CD4-positive, alpha-beta T cell (primary cell): Measurements from ENCODE around the gene CPSF6. TPM values are rescaled to one million over a fixed set of nuclear protein-coding genes. Genes with fewer than 3 reads are reported as not detected.

Experiments used
- ATAC-seq: fragments of 200-7000 bp; cut with Tn5 transposase; one replicate; pipeline ENCODE4 v1.10.0; 2022; ENCODE audit warnings: mild to moderate bottlenecking; ENCODE audit not compliant: poor library complexity
- CTCF ChIA-PET: fragments of 350-600 bp; sonication (Branson Sonifier 250); formaldehyde crosslinking; loops from one replicate; lab custom pipeline; 2021; ENCODE audit warnings: antibody characterized with exemption, inconsistent platforms; lab: Charles Lee
- POLR2A ChIA-PET: fragments of 350-600 bp; sonication (Branson Sonifier 250); formaldehyde crosslinking; loops from one replicate; lab custom pipeline; 2021; ENCODE audit warnings: antibody characterized with exemption, inconsistent platforms; lab: Charles Lee
- DNase-seq, 14 experiments: peaks; one replicate each; pipeline ENCODE4 v3.0.0-alpha.2; 2013 to 2020; ENCODE audit warnings: mixed read lengths in 2 of 14
- H3K27ac ChIP-seq, 2 donors: one replicate each; pipeline versions ENCODE4 v1.5.1 to v1.7.0; 2013; ENCODE audit warnings: low read length in 2 of 2, low read depth in 1 of 2, mild to moderate bottlenecking in 1 of 2
- H3K27me3 ChIP-seq, 2 experiments: 1 replicate in 1 of 2; 2 replicates in 1 of 2; pipeline versions ENCODE4 v1.6.1 to v1.7.0; 2013; ENCODE audit warnings: low read length in 2 of 2, control low read depth in 1 of 2, mild to moderate bottlenecking in 1 of 2, moderate library complexity in 1 of 2; ENCODE audit not compliant: insufficient read depth in 2 of 2, control insufficient read depth in 1 of 2
- H3K36me3 ChIP-seq: one replicate; pipeline ENCODE4 v1.6.1; 2013; ENCODE audit warnings: low read length, control low read depth; ENCODE audit not compliant: insufficient read depth
- H3K4me1 ChIP-seq: one replicate; pipeline ENCODE4 v1.6.1; 2013; ENCODE audit warnings: low read length, control low read depth; ENCODE audit not compliant: insufficient read depth
- H3K4me3 ChIP-seq: one replicate; pipeline ENCODE4 v1.5.1; 2013; ENCODE audit warnings: mild to moderate bottlenecking, low read length, moderate library complexity
- H3K9me3 ChIP-seq, 2 experiments: 1 replicate in 1 of 2; 2 replicates in 1 of 2; pipeline versions ENCODE4 v1.6.1 to v1.7.0; 2013; ENCODE audit warnings: low read length in 2 of 2, mild to moderate bottlenecking in 2 of 2, control low read depth in 1 of 2, moderate library complexity in 1 of 2; ENCODE audit not compliant: control insufficient read depth in 1 of 2, insufficient read depth in 1 of 2
- H3K27ac Mint-ChIP-seq: one replicate; pipeline ENCODE4 v1.8.0; 2020; ENCODE audit warnings: mixed read lengths
- H3K27me3 Mint-ChIP-seq: one replicate; pipeline ENCODE4 v1.8.0; 2021; ENCODE audit warnings: mixed read lengths
- H3K36me3 Mint-ChIP-seq: one replicate; pipeline ENCODE4 v1.8.0; 2021; ENCODE audit warnings: low read depth, mixed read lengths
- H3K4me1 Mint-ChIP-seq: one replicate; pipeline ENCODE4 v1.8.0; 2021; ENCODE audit warnings: low read depth, mixed read lengths
- H3K4me3 Mint-ChIP-seq: one replicate; pipeline ENCODE4 v1.8.0; 2020; ENCODE audit warnings: mild to moderate bottlenecking, mixed read lengths
- H3K9me3 Mint-ChIP-seq: one replicate; pipeline ENCODE4 v1.8.0; 2020; ENCODE audit warnings: mixed read lengths
- CTCF ChIP-seq: fragments of 200-600 bp; IDR thresholded peaks from one replicate; pipeline ENCODE4 v1.8.0; 2022; ENCODE audit warnings: antibody characterized with exemption, mild to moderate bottlenecking
- intact Hi-C, 2 experiments: fragments of 100-400 bp; cut with DNase I in 1 of 2; cut with micrococcal nuclease in 1 of 2; formaldehyde crosslinking; loops; one replicate each; pipeline versions ENCODE4 v1.15.1 to v1.9.0; 2023 to 2025; cut with DNase I, micrococcal nuclease
- total RNA-seq, 174 experiments: library from RNA in 2 of 174; stranded (reverse) in 2 of 174; gene quantifications; one replicate each; pipeline ENCODE4 v1.2.3 and lab custom pipeline; 2021 to 2026

CPSF6 gene
- total RNA-seq, 2 experiments from 2014 or later: 80.9 to 86.7 TPM

- ChIA-PET CTCF (no interaction called here), POLR2A (no interaction called here)
- DNase-seq (no peak), ATAC-seq (no peak)
- Histone ChIP-seq H3K27ac (no peak overlapping the region), H3K4me1 (no peaks in the 10 kb centered on the region), H3K4me3 (no peak overlapping the region), H3K36me3 (no peaks in the 10 kb centered on the region), H3K9me3 (peaks cover 7 to 22% of the 10 kb centered on the region in 2 experiments), H3K27me3 (no peaks in the 10 kb centered on the region)
- Mint-ChIP-seq H3K27me3 (no peaks in the 10 kb centered on the region), H3K27ac (no peak overlapping the region), H3K9me3 (peaks cover 22% of the 10 kb centered on the region), H3K36me3 (peaks cover 29% of the 10 kb centered on the region), H3K4me3 (no peak overlapping the region), H3K4me1 (no peaks in the 10 kb centered on the region)
- intact Hi-C loops: no loop called here
- no peak for TF ChIP-seq CTCF
Observed at GRCh38 chr12:69204191-69204590, 35.2 kb upstream of the CPSF6 start.

GRCh38 chr12:69210661-69211060, 28.7 kb upstream of the CPSF6 start:
- DNase-seq: no peak
- H3K4me3 ChIP-seq: no peak overlapping the region
- intact Hi-C loops: no loop called here
- H3K27ac Mint-ChIP-seq: no peak overlapping the region
- H3K36me3 Mint-ChIP-seq: no peaks in the 10 kb centered on the region
- peaks cover 0 to 3% of the 10 kb centered on the region in 2 experiments for H3K9me3 ChIP-seq
- H3K4me1 Mint-ChIP-seq: no peaks in the 10 kb centered on the region
- H3K36me3 ChIP-seq: no peaks in the 10 kb centered on the region
- ChIA-PET POLR2A (no interaction called here), CTCF (interaction anchor here (1.4 kb wide), 1 partner anchor 11 kb away, joined by 3 read pairs; no protein-coding TSS in a partner anchor)
- H3K4me1 ChIP-seq: no peaks in the 10 kb centered on the region
- no peak overlapping the region for H3K27ac ChIP-seq
- H3K27me3 Mint-ChIP-seq: no peaks in the 10 kb centered on the region
- TF ChIP-seq CTCF: no peak
- no peaks in the 10 kb centered on the region for H3K27me3 ChIP-seq
- no peak overlapping the region for H3K4me3 Mint-ChIP-seq
- ATAC-seq: no peak
- H3K9me3 Mint-ChIP-seq: peaks cover 6% of the 10 kb centered on the region

- Histone ChIP-seq H3K36me3 (no peaks in the 10 kb centered on the region), H3K4me3 (no peak overlapping the region), H3K9me3 (peaks cover 0 to 3% of the 10 kb centered on the region in 2 experiments), H3K27ac (no peak overlapping the region), H3K4me1 (no peaks in the 10 kb centered on the region), H3K27me3 (no peaks in the 10 kb centered on the region)
- no peak overlapping the region for H3K27ac Mint-ChIP-seq
- no peak overlapping the region for H3K4me3 Mint-ChIP-seq
- CTCF ChIA-PET: no interaction called here
- no peaks in the 10 kb centered on the region for H3K4me1 Mint-ChIP-seq
- TF ChIP-seq CTCF: no peak
- H3K36me3 Mint-ChIP-seq: no peaks in the 10 kb centered on the region
- ATAC-seq (no peak), DNase-seq (no peak)
- peaks cover 6% of the 10 kb centered on the region for H3K9me3 Mint-ChIP-seq
- H3K27me3 Mint-ChIP-seq: no peaks in the 10 kb centered on the region
- intact Hi-C loops: no loop called here
- POLR2A ChIA-PET: no interaction called here
Observed at GRCh38 chr12:69211160-69211559, 28.2 kb upstream of the CPSF6 start.
